Spleen (tissue), 13 donors: Measurements from ENCODE around the gene FBRS. TPM values are rescaled to one million over a fixed set of nuclear protein-coding genes. Genes with fewer than 3 reads are reported as not detected.
A peak's percentile ranks its signal among the peaks of the same experiment; 100 is the strongest.

ENCODE experiments used
- DNase-seq: peaks from one replicate; pipeline ENCODE4 v3.0.0-alpha.2; 2020
- H3K27ac ChIP-seq, 8 donors: fragments of 200-600 bp; sonication (generic) in 7 of 8; 1 replicate in 4 of 8; 2 replicates in 4 of 8; pipeline versions ENCODE4 v1.5.0 to v1.8.0; 2016 to 2021; ENCODE audit warnings: inconsistent platforms in 4 of 8, mild to moderate bottlenecking in 4 of 8, moderate library complexity in 1 of 8
- H3K27me3 ChIP-seq, 7 donors: fragments of 200-600 bp; sonication (generic) in 6 of 7; replicated peaks in 1 of 7; 1 replicate in 4 of 7; 2 replicates in 3 of 7; pipeline versions ENCODE4 v1.5.0 to v1.8.0; 2016 to 2021; ENCODE audit warnings: inconsistent platforms in 3 of 7, mild to moderate bottlenecking in 1 of 7
- H3K36me3 ChIP-seq, 6 donors: fragments of 200-600 bp; sonication (generic) in 5 of 6; 1 replicate in 4 of 6; 2 replicates in 2 of 6; pipeline versions ENCODE4 v1.5.0 to v1.8.0; 2016 to 2021; ENCODE audit warnings: inconsistent platforms in 2 of 6
- H3K4me1 ChIP-seq, 6 donors: fragments of 200-600 bp; sonication (generic) in 5 of 6; 1 replicate in 3 of 6; 2 replicates in 3 of 6; pipeline versions ENCODE4 v1.5.0 to v1.8.0; 2016 to 2021; ENCODE audit warnings: inconsistent platforms in 3 of 6
- H3K4me3 ChIP-seq, 8 donors: fragments of 200-600 bp; sonication (generic) in 7 of 8; 1 replicate in 4 of 8; 2 replicates in 4 of 8; pipeline versions ENCODE4 v1.5.0 to v1.8.0; 2016 to 2021; ENCODE audit warnings: inconsistent platforms in 4 of 8, mild to moderate bottlenecking in 4 of 8, moderate library complexity in 2 of 8
- H3K9me3 ChIP-seq, 8 donors: fragments of 200-600 bp; sonication (generic) in 7 of 8; 1 replicate in 4 of 8; 2 replicates in 4 of 8; pipeline versions ENCODE4 v1.5.0 to v1.8.0; 2016 to 2021; ENCODE audit warnings: inconsistent platforms in 4 of 8
- CTCF ChIP-seq, 11 experiments: fragments of 200-600 bp in 7 of 11; fragments of 450-650 bp in 4 of 11; sonication (generic) in 4 of 11; IDR thresholded peaks in 8 of 11; conservative IDR thresholded peaks in 3 of 11; 1 replicate in 7 of 11; 2 replicates in 4 of 11; pipeline versions ENCODE4 v1.4.0 to v1.8.0; 2016 to 2021; ENCODE audit warnings: antibody characterized with exemption in 11 of 11, inconsistent platforms in 4 of 11, mild to moderate bottlenecking in 1 of 11
- POLR2A ChIP-seq, 3 donors: fragments of 450-650 bp; IDR thresholded peaks; one replicate each; pipeline ENCODE4 v1.5.1; 2017; ENCODE audit warnings: antibody characterized with exemption in 3 of 3, mild to moderate bottlenecking in 1 of 3
- POLR2AphosphoS5 ChIP-seq, 3 donors: sonication (generic); formaldehyde crosslinking; IDR thresholded peaks; one replicate each; pipeline ENCODE4 v1.5.1; 2017; ENCODE audit warnings: antibody characterized with exemption in 3 of 3
- WGBS, 5 donors: extraction: QIAGEN DNeasy Blood & Tissue Kit in 3 of 5; methylation state at CpG; one replicate each; pipeline versions ENCODE4 v1.1.5 to v1.1.7; 2013 to 2018; 5-methylcytosine and 5-hydroxymethylcytosine counted together
- intact Hi-C: fragments of 100-400 bp; cut with DNase I; formaldehyde crosslinking; loops from one replicate; pipeline ENCODE4 v1.15.0; 2023; ENCODE audit warnings: low total_unique reads
- long read RNA-seq, 2 donors: transcript quantifications; one replicate each; lab custom pipeline, GENCODE V29; 2026
- polyA plus RNA-seq, 3 donors: library from polyadenylated mRNA; stranded (reverse); fragments of 200-250 nt; gene quantifications; one replicate each; pipeline ENCODE4 v1.2.1, GENCODE V29; 2013
- total RNA-seq, 7 donors: library from RNA; depleted of rRNA in 3 of 7; stranded (reverse); fragments of >200 nt in 3 of 7; fragmentation: NEBNext Ultra II Directional in 4 of 7; extraction: Animal tissue kit (Norgen Biotek cat#: 25700) in 4 of 7; gene quantifications; one replicate each; pipeline versions ENCODE4 v1.1.0 to v1.2.1, GENCODE V29; 2016 to 2021
- donor health status: healthy with polysubstance abuse.
- donor health status: DM: no; HTN: no; CAD: no; lungs with moderate emphysema.
- donor health status: DM: no; HTN: no; CAD: no.
- donor health status: Bipolar disorder and iron deficiency.
- donor health status: healthy.
- donor health status: DM: no; HTN: no; CAD: no.
- donor health status: DM: yes; HTN: yes; CAD: no.

FBRS gene
- total RNA-seq (100 to 1,000 TPM in 4 of 7 donors, 10 to 100 TPM in 3; 47.5 to 118 (median 102) TPM), polyA plus RNA-seq (10 to 100 TPM; 25.8 to 62.7 (median 43.7) TPM)
- long read RNA-seq, donor 1, full-length matches to known transcripts: 6 of 6 reads
- long read RNA-seq, donor 1, partial matches to known transcripts: 0 of 6 reads
- long read RNA-seq, donor 1, other reads (novel, unspliced or antisense): 0 of 6 reads
- long read RNA-seq, donor 2, partial matches to known transcripts: 0 of 1 reads
- long read RNA-seq, donor 2, other reads (novel, unspliced or antisense): 0 of 1 reads

GRCh38 chr16:30657866-30658730, at the start of gene FBRS:
TSS of gene FBRS (plus strand) at chr16:30658431. CDS start at chr16:30659519, 1,088 bp downstream.
- Histone ChIP-seq H3K4me3 (peak within 1 kb of the TSS; percentile 74 to 93 (median 83)), H3K27me3 (no peaks in the 10 kb centered on the region), H3K36me3 (peaks cover 0 to 67% (median 51%) of the 10 kb centered on the region in 6 donors), H3K9me3 (no peaks in the 10 kb centered on the region), H3K4me1 (peaks cover 22 to 72% (median 52%) of the 10 kb centered on the region in 6 donors), H3K27ac (peak within 1 kb of the TSS; percentile 97 to 100 (median 99))
- TF ChIP-seq POLR2A (IDR thresholded peaks at IDR 0.05): peak; percentile 12 to 90 (median 56)
- TF ChIP-seq POLR2AphosphoS5 (IDR thresholded peaks at IDR 0.05): peak; percentile 95 to 98 (median 95)
- TF ChIP-seq CTCF (IDR thresholded peaks at IDR 0.05 in 8 of 11, conservative IDR thresholded peaks at IDR 0.05 in 3 of 11): peak; percentile 91 to 100 (median 98)
- 0% methylated on average over 52 to 86 of the region's 86 CpGs for WGBS, 5 donors
- intact Hi-C loops: loop anchor here (5.0 kb wide), 1 partner anchor 34 kb away; no protein-coding TSS in a partner anchor
- peak; percentile 100 for DNase-seq

- H3K27ac ChIP-seq: peak overlapping the region; percentile 91 to 98 (median 96)
- DNase-seq: peak; percentile 89
- H3K27me3 ChIP-seq: no peaks in the 10 kb centered on the region
- H3K4me1 ChIP-seq: peaks cover 0 to 72% (median 46%) of the 10 kb centered on the region in 6 donors
- 13 to 23% (median 13%) methylated on average over 23 to 40 of the region's 40 CpGs for WGBS, 5 donors
- peaks cover 3 to 45% (median 30%) of the 10 kb centered on the region in 6 donors for H3K36me3 ChIP-seq
- no peaks in the 10 kb centered on the region for H3K9me3 ChIP-seq
- intact Hi-C loops: no loop called here
- peak overlapping the region; percentile 71 to 93 (median 84) for H3K4me3 ChIP-seq
- no peak for TF ChIP-seq CTCF (IDR thresholded peaks at IDR 0.05 in 8 of 11, conservative IDR thresholded peaks at IDR 0.05 in 3 of 11)
- no peak for TF ChIP-seq POLR2A (IDR thresholded peaks at IDR 0.05)
- no peak for TF ChIP-seq POLR2AphosphoS5 (IDR thresholded peaks at IDR 0.05)
These were observed 49.0 kb upstream of the FBRS start for GRCh38 chr16:30609002-30609925.

- H3K27me3 ChIP-seq: no peaks in the 10 kb centered on the region
- H3K27ac ChIP-seq: peak within 1 kb of the TSS; percentile 91 to 98 (median 96)
- 0 to 1% (median 1%) methylated on average over 23 to 63 of the region's 63 CpGs for WGBS, 5 donors
- peak within 1 kb of the TSS; percentile 71 to 93 (median 84) for H3K4me3 ChIP-seq
- peak in 1 of 3 donors; percentile 52 for TF ChIP-seq POLR2A (IDR thresholded peaks at IDR 0.05)
- TF ChIP-seq CTCF (IDR thresholded peaks at IDR 0.05 in 8 of 11, conservative IDR thresholded peaks at IDR 0.05 in 3 of 11): peak in 2 of 11 experiments; percentile 7 to 16
- TF ChIP-seq POLR2AphosphoS5 (IDR thresholded peaks at IDR 0.05): peak; percentile 81 to 89 (median 84)
- H3K4me1 ChIP-seq: peaks cover 0 to 66% (median 42%) of the 10 kb centered on the region in 6 donors
- no peaks in the 10 kb centered on the region for H3K9me3 ChIP-seq
- peak; percentile 92 for DNase-seq
- H3K36me3 ChIP-seq: peaks cover 0 to 36% (median 21%) of the 10 kb centered on the region in 6 donors
- intact Hi-C loops: no loop called here
These were observed 48.0 kb upstream of the FBRS start, which contains the start of gene ZNF689 for GRCh38 chr16:30609926-30610839. TSS of gene ZNF689 (minus strand) at chr16:30610389. CDS start at chr16:30610041, 348 bp downstream.
